H9 (cell line): ENCODE measurements around the gene ZNF521. TPM values are rescaled to one million over a fixed set of nuclear protein-coding genes. Genes with fewer than 3 reads are reported as not detected.

Experiments
- DNase-seq: peaks from one replicate; pipeline ENCODE4 v3.0.0-alpha.2; 2017
- H2AFZ ChIP-seq: one replicate; pipeline ENCODE4 v1.6.1; 2013; ENCODE audit warnings: mild to moderate bottlenecking, low read length, control low read depth, moderate library complexity
- H2AK5ac ChIP-seq: 2 replicates; pipeline ENCODE4 v1.6.1; 2013; ENCODE audit warnings: low read length, control low read depth, mixed read lengths; ENCODE audit not compliant: insufficient read length
- H2BK120ac ChIP-seq: one replicate; pipeline ENCODE4 v1.6.1; 2013; ENCODE audit warnings: low read depth, mild to moderate bottlenecking, low read length, control low read depth, inconsistent platforms; ENCODE audit not compliant: poor library complexity, severe bottlenecking
- H2BK12ac ChIP-seq: 2 replicates; pipeline ENCODE4 v1.6.1; 2013; ENCODE audit warnings: low read length, control low read depth, mixed read lengths, low read depth; ENCODE audit not compliant: insufficient read length
- H2BK15ac ChIP-seq: 2 replicates; pipeline ENCODE4 v1.6.1; 2013; ENCODE audit warnings: low read depth, low read length, control low read depth
- H2BK20ac ChIP-seq: one replicate; pipeline ENCODE4 v1.6.1; 2013; ENCODE audit warnings: low read depth, mild to moderate bottlenecking, low read length, control low read depth, inconsistent platforms; ENCODE audit not compliant: poor library complexity, severe bottlenecking
- H2BK5ac ChIP-seq: 2 replicates; pipeline ENCODE4 v1.6.1; 2013; ENCODE audit warnings: low read length, control low read depth, mixed read lengths; ENCODE audit not compliant: insufficient read length
- H3K14ac ChIP-seq: 2 replicates; pipeline ENCODE4 v1.6.1; 2013; ENCODE audit warnings: low read length, control low read depth; ENCODE audit not compliant: insufficient read depth
- H3K18ac ChIP-seq: 2 replicates; pipeline ENCODE4 v1.6.1; 2013; ENCODE audit warnings: low read depth, mild to moderate bottlenecking, mixed read lengths, low read length, control low read depth; ENCODE audit not compliant: insufficient read length
- H3K23ac ChIP-seq: 2 replicates; pipeline ENCODE4 v1.6.1; 2013; ENCODE audit warnings: low read length, control low read depth, mixed read lengths, low read depth; ENCODE audit not compliant: insufficient read length
- H3K23me2 ChIP-seq: 2 replicates; pipeline ENCODE4 v1.6.1; 2013; ENCODE audit warnings: low read depth, mild to moderate bottlenecking, mixed read lengths, low read length, control low read depth; ENCODE audit not compliant: insufficient read length, poor library complexity, severe bottlenecking
- H3K27ac ChIP-seq: 2 replicates; pipeline ENCODE4 v1.5.1; 2013; ENCODE audit warnings: low read length, control low read depth, mixed read lengths, low read depth; ENCODE audit not compliant: insufficient read length
- H3K27me3 ChIP-seq: 2 replicates; pipeline ENCODE4 v1.6.1; 2013; ENCODE audit warnings: low read length, control low read depth, inconsistent platforms; ENCODE audit not compliant: insufficient read depth
- H3K4ac ChIP-seq: 2 replicates; pipeline ENCODE4 v1.6.1; 2013; ENCODE audit warnings: low read depth, mild to moderate bottlenecking, control low read depth, inconsistent platforms, low read length, moderate library complexity
- H3K4me1 ChIP-seq: 2 replicates; pipeline ENCODE4 v1.6.1; 2013; ENCODE audit warnings: low read length, control low read depth, inconsistent platforms; ENCODE audit not compliant: insufficient read depth
- H3K4me2 ChIP-seq: 2 replicates; pipeline ENCODE4 v1.6.1; 2013; ENCODE audit warnings: low read length, control low read depth, mixed read lengths; ENCODE audit not compliant: insufficient read length, insufficient read depth
- H3K56ac ChIP-seq: 2 replicates; pipeline ENCODE4 v1.6.1; 2013; ENCODE audit warnings: low read depth, mild to moderate bottlenecking, mixed read lengths, low read length, control low read depth; ENCODE audit not compliant: insufficient read length
- H3K79me1 ChIP-seq: 2 replicates; pipeline ENCODE4 v1.6.1; 2013; ENCODE audit warnings: low read depth, mild to moderate bottlenecking, moderate library complexity, low read length, control low read depth, inconsistent platforms; ENCODE audit not compliant: insufficient read depth, poor library complexity, severe bottlenecking
- H3K79me2 ChIP-seq: 2 replicates; pipeline ENCODE4 v1.6.1; 2013; ENCODE audit warnings: low read length, control low read depth, inconsistent platforms; ENCODE audit not compliant: insufficient read depth
- H3K9ac ChIP-seq: 2 replicates; pipeline ENCODE4 v1.6.1; 2013; ENCODE audit warnings: low read length, control low read depth, mixed read lengths; ENCODE audit not compliant: insufficient read length; ENCODE audit errors: extremely low read depth
- H3K9me3 ChIP-seq: one replicate; pipeline ENCODE4 v1.6.1; 2013; ENCODE audit warnings: low read depth, low read length, inconsistent platforms; ENCODE audit not compliant: control insufficient read depth
- H3T11ph ChIP-seq: one replicate; pipeline ENCODE4 v1.6.1; 2013; ENCODE audit warnings: mild to moderate bottlenecking, low read length, control low read depth, inconsistent platforms
- H4K20me1 ChIP-seq: one replicate; pipeline ENCODE4 v1.6.1; 2013; ENCODE audit not compliant: control insufficient read depth, insufficient read length, insufficient read depth
- H4K5ac ChIP-seq: 2 replicates; pipeline ENCODE4 v1.6.1; 2013; ENCODE audit warnings: low read depth, mild to moderate bottlenecking, mixed read lengths, low read length, control low read depth; ENCODE audit not compliant: insufficient read length
- H4K8ac ChIP-seq: replicated peaks from 2 replicates; pipeline ENCODE4 v1.6.1; 2013; ENCODE audit warnings: low read length, control low read depth, mixed read lengths, low read depth; ENCODE audit not compliant: insufficient read length
- H4K91ac ChIP-seq: 2 replicates; pipeline ENCODE4 v1.6.1; 2013; ENCODE audit warnings: low read depth, mild to moderate bottlenecking, moderate library complexity, mixed read lengths, low read length, control low read depth; ENCODE audit not compliant: insufficient read length
- H3K27ac Mint-ChIP-seq, 3 experiments: 2 replicates in 2 of 3; 3 replicates in 1 of 3; pipeline ENCODE4 v1.8.0; 2020 to 2021; ENCODE audit warnings: mixed read lengths in 3 of 3, mild to moderate bottlenecking in 1 of 3, moderate library complexity in 1 of 3
- H3K27me3 Mint-ChIP-seq: 2 replicates; pipeline ENCODE4 v1.8.0; 2021; ENCODE audit warnings: low read depth, mild to moderate bottlenecking, moderate library complexity, mixed read lengths
- H3K36me3 Mint-ChIP-seq, 3 experiments: 2 replicates in 2 of 3; 3 replicates in 1 of 3; pipeline ENCODE4 v1.8.0; 2020 to 2021; ENCODE audit warnings: low read depth in 3 of 3, mixed read lengths in 3 of 3; ENCODE audit not compliant: insufficient read depth in 1 of 3
- H3K4me1 Mint-ChIP-seq, 2 experiments: 2 replicates each; pipeline ENCODE4 v1.8.0; 2020; ENCODE audit warnings: mixed read lengths in 2 of 2
- H3K4me3 Mint-ChIP-seq, 2 experiments: 2 replicates in 1 of 2; 3 replicates in 1 of 2; pipeline ENCODE4 v1.8.0; 2020 to 2021; ENCODE audit warnings: mild to moderate bottlenecking in 2 of 2, mixed read lengths in 2 of 2, moderate library complexity in 1 of 2
- H3K9me3 Mint-ChIP-seq, 2 experiments: 2 replicates in 1 of 2; 3 replicates in 1 of 2; pipeline ENCODE4 v1.8.0; 2020; ENCODE audit warnings: mild to moderate bottlenecking in 2 of 2, mixed read lengths in 2 of 2, moderate library complexity in 1 of 2
- WGBS: extraction: QIAGEN DNeasy Blood & Tissue Kit; methylation state at CpG from one replicate; pipeline ENCODE4 v1.1.7; 2013; ENCODE audit warnings: missing lambda C conversion rate, low lambda C conversion rate, mixed read lengths; ENCODE audit not compliant: insufficient read length; ENCODE audit errors: extremely low coverage; 5-methylcytosine and 5-hydroxymethylcytosine counted together
- total RNA-seq: library from RNA; stranded (reverse); gene quantifications from 2 replicates; pipeline ENCODE4 v1.2.1, GENCODE V29; 2021
- TF ChIP-seq, protein P1 (sequence below): fragments of 200-600 bp; sonication (generic); conservative IDR thresholded peaks from 3 replicates; pipeline ENCODE4 v1.8.0; 2021; ENCODE audit warnings: antibody characterized with exemption, mild to moderate bottlenecking

Gene ZNF521
- total RNA-seq, 1 experiment from 2014 or later, result 3.3 TPM

DNA sequence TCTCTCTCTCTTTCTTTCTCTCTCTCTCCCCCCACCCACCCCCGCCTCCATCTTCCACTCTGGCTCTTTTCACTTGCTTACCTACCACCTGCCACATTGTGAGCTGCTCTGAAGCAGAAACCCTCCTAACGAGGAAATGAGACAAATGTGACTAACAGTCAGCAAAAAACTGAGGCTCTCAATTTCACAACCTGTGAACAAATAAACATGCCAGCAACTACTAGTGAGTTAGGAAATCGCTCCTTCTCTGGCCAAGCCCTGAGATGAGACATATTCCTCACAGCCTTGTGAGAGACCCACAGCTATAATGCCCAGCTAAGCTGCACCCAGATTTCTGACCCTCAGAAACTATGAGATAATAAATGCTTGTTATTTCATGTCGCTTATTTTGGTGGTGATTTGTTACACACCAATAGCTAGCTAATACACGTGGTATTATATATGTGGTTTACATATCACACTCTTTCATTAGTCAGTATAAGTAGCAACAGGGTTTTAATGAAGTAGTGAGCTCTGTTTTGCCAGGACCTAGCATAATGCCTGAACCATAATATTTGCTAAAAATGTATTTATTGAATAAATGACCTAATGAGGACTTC lies 8.4 kb upstream of the ZNF521 start:
- Mint-ChIP-seq H3K9me3 (no peaks in the 10 kb centered on the region), H3K27me3 (peaks cover 23% of the 10 kb centered on the region), H3K27ac (no peak overlapping the region), H3K4me3 (no peak overlapping the region), H3K4me1 (no peaks in the 10 kb centered on the region), H3K36me3 (no peaks in the 10 kb centered on the region; a peak in 1 of 7 replicates)
- no peak overlapping the region for H3K4ac ChIP-seq
- no peak overlapping the region for H2BK12ac ChIP-seq
- H2BK20ac ChIP-seq, result no peak overlapping the region
- H3K4me2 ChIP-seq, result no peak overlapping the region
- no peaks in the 10 kb centered on the region for H3K79me2 ChIP-seq
- H3K27ac ChIP-seq, result no peak overlapping the region
- no CpG with 5 or more reads among the region's 5 CpGs for WGBS
- H2AK5ac ChIP-seq, result no peak overlapping the region
- H3K79me1 ChIP-seq, result no peaks in the 10 kb centered on the region
- no peak overlapping the region for H3K18ac ChIP-seq
- H4K20me1 ChIP-seq, result no peaks in the 10 kb centered on the region
- no peak overlapping the region for H4K91ac ChIP-seq
- no peak overlapping the region for H3K56ac ChIP-seq
- H3T11ph ChIP-seq, result no peak overlapping the region
- H2BK15ac ChIP-seq, result no peak overlapping the region
- H3K4me1 ChIP-seq, result no peaks in the 10 kb centered on the region
- H3K23me2 ChIP-seq, result no peaks in the 10 kb centered on the region
- TF ChIP-seq, protein P1, sequence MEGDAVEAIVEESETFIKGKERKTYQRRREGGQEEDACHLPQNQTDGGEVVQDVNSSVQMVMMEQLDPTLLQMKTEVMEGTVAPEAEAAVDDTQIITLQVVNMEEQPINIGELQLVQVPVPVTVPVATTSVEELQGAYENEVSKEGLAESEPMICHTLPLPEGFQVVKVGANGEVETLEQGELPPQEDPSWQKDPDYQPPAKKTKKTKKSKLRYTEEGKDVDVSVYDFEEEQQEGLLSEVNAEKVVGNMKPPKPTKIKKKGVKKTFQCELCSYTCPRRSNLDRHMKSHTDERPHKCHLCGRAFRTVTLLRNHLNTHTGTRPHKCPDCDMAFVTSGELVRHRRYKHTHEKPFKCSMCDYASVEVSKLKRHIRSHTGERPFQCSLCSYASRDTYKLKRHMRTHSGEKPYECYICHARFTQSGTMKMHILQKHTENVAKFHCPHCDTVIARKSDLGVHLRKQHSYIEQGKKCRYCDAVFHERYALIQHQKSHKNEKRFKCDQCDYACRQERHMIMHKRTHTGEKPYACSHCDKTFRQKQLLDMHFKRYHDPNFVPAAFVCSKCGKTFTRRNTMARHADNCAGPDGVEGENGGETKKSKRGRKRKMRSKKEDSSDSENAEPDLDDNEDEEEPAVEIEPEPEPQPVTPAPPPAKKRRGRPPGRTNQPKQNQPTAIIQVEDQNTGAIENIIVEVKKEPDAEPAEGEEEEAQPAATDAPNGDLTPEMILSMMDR, result no peak
- no peak for DNase-seq
- no peak overlapping the region for H2AFZ ChIP-seq
- no peak overlapping the region for H4K8ac ChIP-seq
- H3K23ac ChIP-seq, result no peak overlapping the region
- H2BK120ac ChIP-seq, result no peak overlapping the region
- H3K14ac ChIP-seq, result no peak overlapping the region
- H3K27me3 ChIP-seq, result no peaks in the 10 kb centered on the region
- no peak overlapping the region for H2BK5ac ChIP-seq
- no peak overlapping the region for H4K5ac ChIP-seq
- H3K9me3 ChIP-seq, result no peaks in the 10 kb centered on the region
- no peak overlapping the region for H3K9ac ChIP-seq
